Thymus (tissue), 11 donors: Measurements from ENCODE around the gene CGB2. TPM values are rescaled to one million over a fixed set of nuclear protein-coding genes. Genes with fewer than 3 reads are reported as not detected.
"Not testable (repeated sequence)": the region's sequence is repeated elsewhere in the genome, so short reads cannot be mapped to it uniquely, and the experiment has no call there.

Experiments used
- DNase-seq, 9 donors: peaks; one replicate each; pipeline ENCODE4 v3.0.0-alpha.2; 2013; ENCODE audit warnings: low spot score in 9 of 9, low read depth in 6 of 9, missing footprints in 1 of 9
- H3K27ac ChIP-seq, 2 donors: one replicate each; pipeline ENCODE4 v1.5.1; 2013; ENCODE audit warnings: control low read depth in 1 of 2, low read depth in 1 of 2, low read length in 1 of 2, mild to moderate bottlenecking in 1 of 2, moderate library complexity in 1 of 2
- H3K27me3 ChIP-seq, 2 donors: one replicate each; pipeline ENCODE4 v1.5.1; 2013; ENCODE audit warnings: low read length in 1 of 2; ENCODE audit not compliant: control insufficient read depth in 2 of 2, insufficient read depth in 1 of 2
- H3K36me3 ChIP-seq, 2 donors: one replicate each; pipeline ENCODE4 v1.5.1; 2013; ENCODE audit warnings: low read length in 1 of 2, mild to moderate bottlenecking in 1 of 2, moderate library complexity in 1 of 2; ENCODE audit not compliant: control insufficient read depth in 2 of 2, insufficient read depth in 2 of 2
- H3K4me1 ChIP-seq, 2 donors: one replicate each; pipeline ENCODE4 v1.5.1; 2013; ENCODE audit warnings: low read length in 2 of 2; ENCODE audit not compliant: control insufficient read depth in 2 of 2, insufficient read depth in 2 of 2
- H3K4me3 ChIP-seq, 2 donors: one replicate each; pipeline ENCODE4 v1.5.1; 2013; ENCODE audit warnings: low read length in 2 of 2, control low read depth in 1 of 2, mild to moderate bottlenecking in 1 of 2
- H3K9me3 ChIP-seq, 2 donors: one replicate each; pipeline ENCODE4 v1.5.1; 2013; ENCODE audit warnings: low read length in 1 of 2, mild to moderate bottlenecking in 1 of 2; ENCODE audit not compliant: control insufficient read depth in 2 of 2, insufficient read depth in 1 of 2
- WGBS: extraction: QIAGEN DNeasy Blood & Tissue Kit; methylation state at CpG from one replicate; pipeline ENCODE4 v1.1.7; 2013; 5-methylcytosine and 5-hydroxymethylcytosine counted together
- polyA plus RNA-seq: library from polyadenylated mRNA; stranded (reverse); fragments of 200-250 nt; gene quantifications from one replicate; pipeline ENCODE4 v1.2.3, GENCODE V29; 2013
- total RNA-seq: library from RNA; stranded (reverse); fragments of 120-200 nt; gene quantifications from one replicate; pipeline ENCODE4 v1.2.4, GENCODE V29; 2013
- donor health status: healthy.

Gene CGB2
- total and polyA plus RNA-seq, 2 donors: 0.11 TPM; not detected in 1

- Histone ChIP-seq H3K27ac (no peak within 1 kb of the TSS), H3K36me3 (peaks cover 22 to 36% of the 10 kb centered on the region in 2 donors), H3K4me3 (peak within 1 kb of the TSS in 1 of 2 donors; percentile 47), H3K4me1 (peaks cover 3 to 14% of the 10 kb centered on the region in 2 donors), H3K9me3 (no peaks in the 10 kb centered on the region), H3K27me3 (peaks cover 16 to 51% of the 10 kb centered on the region in 2 donors)
- 84% methylated on average over 17 of the region's 17 CpGs for WGBS
- DNase-seq: no peak
Measured at GRCh38 chr19:49017041-49017665, 14.5 kb upstream of the CGB2 start, which contains the start of gene LHB. Gene LHB (minus strand): TSS chr19:49017091. CDS start chr19:49017081, 10 bp downstream.

DNA sequence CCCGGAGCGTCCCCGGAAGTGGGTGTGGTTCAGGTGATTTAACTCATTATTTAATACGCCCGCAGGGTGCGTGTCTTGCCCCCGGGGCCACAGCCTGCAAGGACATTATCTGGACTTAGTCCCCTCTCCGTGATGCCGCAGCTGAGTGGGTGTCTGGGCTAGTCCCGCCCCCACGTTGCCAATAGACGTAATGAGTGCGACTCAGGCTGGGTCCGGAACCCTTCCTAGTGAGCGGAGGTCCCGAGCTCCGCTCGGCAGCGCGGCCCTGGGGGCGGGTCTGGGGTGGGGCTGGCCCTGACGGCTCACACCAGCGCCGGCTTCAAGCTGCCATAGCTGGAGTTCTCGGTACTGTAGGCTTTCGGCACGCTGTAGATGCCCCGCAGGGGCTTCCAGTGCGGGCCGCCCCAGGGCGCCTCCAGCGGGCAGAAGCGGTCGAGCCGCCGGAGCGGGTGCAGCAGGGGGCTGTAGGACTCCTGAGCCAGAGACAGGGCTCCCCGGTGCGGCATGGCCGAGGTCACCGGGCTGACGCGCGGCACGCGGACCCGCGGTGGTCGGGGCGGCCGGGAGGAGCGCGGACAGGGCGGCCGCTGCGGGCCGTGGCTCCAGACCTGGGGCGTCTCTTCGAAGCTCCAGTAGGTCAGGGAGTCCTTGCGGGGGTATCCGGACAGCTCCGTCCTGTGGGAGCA, 13.9 kb upstream of the CGB2 start:
- Histone ChIP-seq H3K36me3 (peaks cover 16 to 30% of the 10 kb centered on the region in 2 donors), H3K27me3 (peaks cover 16 to 54% of the 10 kb centered on the region in 2 donors), H3K4me1 (peaks cover 3 to 14% of the 10 kb centered on the region in 2 donors), H3K9me3 (no peaks in the 10 kb centered on the region), H3K27ac (no peak overlapping the region), H3K4me3 (peak overlapping the region in 1 of 2 donors; percentile 47)
- peak in 3 of 9 donors; percentile 22 to 50 (median 46) for DNase-seq
- WGBS: 1% methylated on average over 62 of the region's 62 CpGs

DNA sequence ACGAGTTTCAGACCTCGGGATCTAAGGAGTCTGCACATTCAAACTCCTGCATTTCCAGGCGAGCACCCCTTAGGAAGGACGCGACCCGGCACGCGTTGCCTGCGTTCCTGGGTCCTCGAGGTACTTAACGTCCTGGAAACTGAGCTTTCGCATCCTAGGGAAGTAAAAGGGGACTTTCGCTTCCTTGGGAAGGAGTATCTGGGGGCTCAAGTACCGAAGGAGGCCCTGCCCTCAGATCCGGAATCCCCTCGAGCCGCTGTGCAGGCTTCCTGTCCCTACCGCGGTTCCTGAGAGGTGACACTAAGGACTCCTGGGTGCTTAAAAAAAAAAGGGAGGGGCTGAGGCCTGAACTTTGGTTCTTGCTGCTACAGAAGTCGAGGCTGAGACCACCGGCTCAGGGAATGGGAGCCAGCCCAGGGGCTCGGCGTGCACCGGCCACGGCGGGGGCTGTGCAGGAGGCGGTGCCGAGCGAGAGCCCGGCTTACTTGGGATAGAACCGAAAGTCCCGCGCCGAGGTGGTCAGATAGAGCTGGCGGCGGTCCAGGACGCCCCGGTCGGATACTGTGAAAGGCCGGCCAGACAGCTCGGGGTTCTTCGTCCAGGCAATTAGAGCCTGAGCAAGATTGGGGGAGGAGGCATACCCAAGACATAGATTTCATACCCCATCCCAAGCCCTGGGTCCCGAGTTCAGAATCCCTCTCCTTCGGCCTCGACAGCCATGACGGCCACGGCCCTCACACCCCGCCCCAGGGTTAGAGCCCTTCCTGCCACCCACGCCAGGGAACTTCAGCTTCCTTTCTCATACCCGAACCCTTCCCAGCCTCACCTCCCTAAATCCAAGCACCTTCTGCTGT, 13.1 kb upstream of the CGB2 start:
- Histone ChIP-seq H3K4me3 (peak overlapping the region in 1 of 2 donors; percentile 47), H3K27me3 (peaks cover 16 to 54% of the 10 kb centered on the region in 2 donors), H3K4me1 (peaks cover 3 to 14% of the 10 kb centered on the region in 2 donors), H3K36me3 (peaks cover 13 to 25% of the 10 kb centered on the region in 2 donors)
- not testable (repeated sequence) for H3K9me3 ChIP-seq, H3K27ac ChIP-seq
- peak in 1 of 9 donors; percentile 18 for DNase-seq
- 8% methylated on average over 50 of the region's 50 CpGs for WGBS

GRCh38 chr19:49019242-49019932, 12.3 kb upstream of the CGB2 start:
- WGBS: 19% methylated on average over 41 of the region's 41 CpGs
- H3K27ac ChIP-seq: no peak overlapping the region

GRCh38 chr19:49020342-49020741, 11.3 kb upstream of the CGB2 start:
- 87% methylated on average over 11 of the region's 11 CpGs for WGBS
- no peak overlapping the region for H3K27ac ChIP-seq
- no peak overlapping the region for H3K4me3 ChIP-seq
- peaks cover 16 to 54% of the 10 kb centered on the region in 2 donors for H3K27me3 ChIP-seq
- no peaks in the 10 kb centered on the region for H3K9me3 ChIP-seq
- H3K4me1 ChIP-seq: peaks cover 3 to 14% of the 10 kb centered on the region in 2 donors
- DNase-seq: no peak
- peaks cover 10 to 12% of the 10 kb centered on the region in 2 donors for H3K36me3 ChIP-seq

More at GRCh38 chr19:49019242-49019932, 12.3 kb upstream of the CGB2 start:
- peak overlapping the region in 1 of 2 donors; percentile 32 for H3K4me3 ChIP-seq
- DNase-seq: peak in 2 of 9 donors; percentile 21 to 39
- no peaks in the 10 kb centered on the region for H3K9me3 ChIP-seq
- peaks cover 13 to 21% of the 10 kb centered on the region in 2 donors for H3K36me3 ChIP-seq
- H3K4me1 ChIP-seq: peaks cover 3 to 14% of the 10 kb centered on the region in 2 donors
- H3K27me3 ChIP-seq: peaks cover 16 to 54% of the 10 kb centered on the region in 2 donors

GRCh38 chr19:49020931-49021895, 10.5 kb upstream of the CGB2 start:
- Histone ChIP-seq H3K4me1 (peaks cover 3 to 14% of the 10 kb centered on the region in 2 donors), H3K9me3 (no peaks in the 10 kb centered on the region), H3K36me3 (peaks cover under 1 to 3% of the 10 kb centered on the region in 2 donors), H3K27me3 (peaks cover 16 to 54% of the 10 kb centered on the region in 2 donors), H3K27ac (no peak overlapping the region), H3K4me3 (no peak overlapping the region)
- 56% methylated on average over 16 of the region's 16 CpGs for WGBS
- DNase-seq: no peak

GRCh38 chr19:49022116-49022515, 9.6 kb upstream of the CGB2 start:
- peaks cover 3 to 14% of the 10 kb centered on the region in 2 donors for H3K4me1 ChIP-seq
- H3K27me3 ChIP-seq: peaks cover 16 to 53% of the 10 kb centered on the region in 2 donors
- WGBS: 96% methylated on average over 9 of the region's 9 CpGs
- no peaks in the 10 kb centered on the region for H3K36me3 ChIP-seq
- H3K9me3 ChIP-seq: no peaks in the 10 kb centered on the region
- H3K4me3 ChIP-seq: no peak overlapping the region
- no peak for DNase-seq
- H3K27ac ChIP-seq: no peak overlapping the region
